Measurements from ENCODE around the gene HOXA4.

- TF ChIP-seq POLR2A (IDR thresholded peaks at IDR 0.05) = no peak
- TF ChIP-seq CTCF (IDR thresholded peaks at IDR 0.05) = no peak
Observed at GRCh38 chr7:27148756-27149641, 18.4 kb upstream of the HOXA4 start.

Measured in body of pancreas (tissue), 4 donors.